WTC11 (cell line): ENCODE data around the gene PSME4. TPM values are rescaled to one million over a fixed set of nuclear protein-coding genes. Genes with fewer than 3 reads are reported as not detected.
"Not testable (repeated sequence)": the region's sequence is repeated elsewhere in the genome, so short reads cannot be mapped to it uniquely, and the experiment has no call there.

Experiments
- ATAC-seq: fragments of 200-7000 bp; cut with Tn5 transposase; 2 replicates; pipeline ENCODE4 v1.10.0; 2021; ENCODE audit warnings: mild to moderate bottlenecking, moderate library complexity
- CTCF ChIA-PET: fragments of 300-600 bp; sonication (Branson Sonifier 250); formaldehyde crosslinking; loops from one replicate; lab custom pipeline; 2021; ENCODE audit warnings: antibody characterized with exemption; lab: Charles Lee
- POLR2A ChIA-PET: fragments of 350-600 bp; sonication (Branson Sonifier 250); formaldehyde crosslinking; loops from one replicate; lab custom pipeline; 2021; ENCODE audit warnings: antibody characterized with exemption; lab: Charles Lee
- DNase-seq: peaks from one replicate; pipeline ENCODE4 v3.0.0; 2021; ENCODE audit warnings: low spot score
- H3K27ac Mint-ChIP-seq: 2 replicates; pipeline ENCODE4 v1.8.0; 2021; ENCODE audit warnings: mixed read lengths
- H3K27me3 Mint-ChIP-seq: 2 replicates; pipeline ENCODE4 v1.8.0; 2021; ENCODE audit warnings: low read depth, mild to moderate bottlenecking, moderate library complexity, mixed read lengths
- H3K36me3 Mint-ChIP-seq: 2 replicates; pipeline ENCODE4 v1.8.0; 2021; ENCODE audit warnings: mixed read lengths
- H3K4me1 Mint-ChIP-seq: 2 replicates; pipeline ENCODE4 v1.8.0; 2022; ENCODE audit warnings: mixed read lengths
- H3K4me3 Mint-ChIP-seq: 2 replicates; pipeline ENCODE4 v1.8.0; 2021; ENCODE audit warnings: mild to moderate bottlenecking, moderate library complexity, mixed read lengths
- H3K9me3 Mint-ChIP-seq: 2 replicates; pipeline ENCODE4 v1.8.0; 2021; ENCODE audit warnings: mixed read lengths
- ATF6 ChIP-seq: sonication (generic); formaldehyde crosslinking; IDR thresholded peaks from 2 replicates; pipeline ENCODE4 v1.8.1; 2023; ENCODE audit warnings: mild to moderate bottlenecking, missing genetic modification reagents
- CREB1 ChIP-seq: sonication (generic); formaldehyde crosslinking; IDR thresholded peaks from 2 replicates; pipeline ENCODE4 v1.8.0; 2023; ENCODE audit warnings: mild to moderate bottlenecking, missing genetic modification reagents
- CREM ChIP-seq: sonication (generic); formaldehyde crosslinking; IDR thresholded peaks from 2 replicates; pipeline ENCODE4 v1.8.1; 2022; ENCODE audit warnings: mild to moderate bottlenecking, missing genetic modification reagents, moderate library complexity
- ESRRA ChIP-seq: sonication (generic); formaldehyde crosslinking; IDR thresholded peaks from 2 replicates; pipeline ENCODE4 v1.8.1; 2022; ENCODE audit warnings: mild to moderate bottlenecking, missing genetic modification reagents, borderline replicate concordance
- ETV6 ChIP-seq: sonication (generic); formaldehyde crosslinking; IDR thresholded peaks from 2 replicates; pipeline ENCODE4 v1.8.1; 2022; ENCODE audit warnings: mild to moderate bottlenecking, missing genetic modification reagents
- GABPB1 ChIP-seq: sonication (generic); formaldehyde crosslinking; IDR thresholded peaks from 2 replicates; pipeline ENCODE4 v1.8.1; 2023; ENCODE audit warnings: mild to moderate bottlenecking, missing genetic modification reagents
- GTF2I ChIP-seq: fragments of 250-450 bp; sonication (Bioruptor Pico); conservative IDR thresholded peaks from 2 replicates; pipeline ENCODE4 v1.4.0; 2021; ENCODE audit warnings: mild to moderate bottlenecking
- HMGA2 ChIP-seq: fragments of 250-450 bp; sonication (Bioruptor Pico); IDR thresholded peaks from 2 replicates; pipeline ENCODE4 v1.4.0; 2021; ENCODE audit warnings: mild to moderate bottlenecking, moderate library complexity
- JAZF1 ChIP-seq: fragments of 250-450 bp; sonication (Bioruptor Pico); IDR thresholded peaks from 2 replicates; pipeline ENCODE4 v1.9.0; 2021; ENCODE audit warnings: moderate library complexity, mild to moderate bottlenecking, inconsistent platforms
- MLX ChIP-seq: sonication (generic); formaldehyde crosslinking; IDR thresholded peaks from 2 replicates; pipeline ENCODE4 v1.8.1; 2023; ENCODE audit warnings: mild to moderate bottlenecking, missing genetic modification reagents, moderate library complexity
- NFATC4 ChIP-seq: fragments of 250-450 bp; sonication (Bioruptor Pico); IDR thresholded peaks from 2 replicates; pipeline ENCODE4 v1.9.0; 2021; ENCODE audit warnings: mild to moderate bottlenecking
- TP53 ChIP-seq: sonication (generic); formaldehyde crosslinking; IDR thresholded peaks from 2 replicates; pipeline ENCODE4 v1.8.1; 2023; ENCODE audit warnings: mild to moderate bottlenecking, missing genetic modification reagents
- USF2 ChIP-seq: sonication (generic); formaldehyde crosslinking; IDR thresholded peaks from 2 replicates; pipeline ENCODE4 v1.8.1; 2023; ENCODE audit warnings: mild to moderate bottlenecking, missing genetic modification reagents, moderate library complexity
- ZNF138 ChIP-seq: sonication (generic); formaldehyde crosslinking; conservative IDR thresholded peaks from 2 replicates; pipeline ENCODE4 v1.8.1; 2022; ENCODE audit warnings: mild to moderate bottlenecking, moderate library complexity, missing genetic modification reagents
- ZNF219 ChIP-seq: sonication (generic); formaldehyde crosslinking; IDR thresholded peaks from 2 replicates; pipeline ENCODE4 v1.8.0; 2023; ENCODE audit warnings: missing genetic modification reagents, mild to moderate bottlenecking, borderline replicate concordance
- ZNF396 ChIP-seq: fragments of 250-450 bp; sonication (Bioruptor Pico); IDR thresholded peaks from 2 replicates; pipeline ENCODE4 v1.8.0; 2021; ENCODE audit warnings: mild to moderate bottlenecking, moderate library complexity, borderline replicate concordance
- ZNF671 ChIP-seq: fragments of 250-450 bp; sonication (Bioruptor Pico); IDR thresholded peaks from 2 replicates; pipeline ENCODE4 v1.8.0; 2021; ENCODE audit warnings: mild to moderate bottlenecking
- total RNA-seq: library from RNA; stranded (reverse); gene quantifications from 3 replicates; pipeline ENCODE4 v1.2.3, GENCODE V29; 2021
- TF ChIP-seq, protein P1 (sequence below): sonication (generic); formaldehyde crosslinking; conservative IDR thresholded peaks from 2 replicates; pipeline ENCODE4 v1.8.1; 2023; ENCODE audit warnings: mild to moderate bottlenecking, low read depth, missing genetic modification reagents, moderate library complexity
- TF ChIP-seq, protein P2 (sequence below): sonication (generic); formaldehyde crosslinking; IDR thresholded peaks from 2 replicates; pipeline ENCODE4 v1.8.0; 2022; ENCODE audit warnings: mild to moderate bottlenecking, missing genetic modification reagents
- TF ChIP-seq, protein P3 (sequence below): fragments of 200-600 bp; IDR thresholded peaks from 2 replicates; pipeline ENCODE4 v1.8.0; 2022; ENCODE audit warnings: antibody characterized with exemption

PSME4 gene
- total RNA-seq, 1 experiment from 2014 or later: 91.9 TPM

- TF ChIP-seq CREB1 (no peak), ETV6 (CRISPR knock-in tag) (no peak), ATF6 (CRISPR knock-in tag) (no peak), CREM (no peak), GTF2I (no peak), NFATC4 (CRISPR knock-in tag) (no peak), ZNF138 (no peak), TP53 (CRISPR knock-in tag) (no peak), HMGA2 (CRISPR knock-in tag) (no peak)
- TF ChIP-seq, protein P1, sequence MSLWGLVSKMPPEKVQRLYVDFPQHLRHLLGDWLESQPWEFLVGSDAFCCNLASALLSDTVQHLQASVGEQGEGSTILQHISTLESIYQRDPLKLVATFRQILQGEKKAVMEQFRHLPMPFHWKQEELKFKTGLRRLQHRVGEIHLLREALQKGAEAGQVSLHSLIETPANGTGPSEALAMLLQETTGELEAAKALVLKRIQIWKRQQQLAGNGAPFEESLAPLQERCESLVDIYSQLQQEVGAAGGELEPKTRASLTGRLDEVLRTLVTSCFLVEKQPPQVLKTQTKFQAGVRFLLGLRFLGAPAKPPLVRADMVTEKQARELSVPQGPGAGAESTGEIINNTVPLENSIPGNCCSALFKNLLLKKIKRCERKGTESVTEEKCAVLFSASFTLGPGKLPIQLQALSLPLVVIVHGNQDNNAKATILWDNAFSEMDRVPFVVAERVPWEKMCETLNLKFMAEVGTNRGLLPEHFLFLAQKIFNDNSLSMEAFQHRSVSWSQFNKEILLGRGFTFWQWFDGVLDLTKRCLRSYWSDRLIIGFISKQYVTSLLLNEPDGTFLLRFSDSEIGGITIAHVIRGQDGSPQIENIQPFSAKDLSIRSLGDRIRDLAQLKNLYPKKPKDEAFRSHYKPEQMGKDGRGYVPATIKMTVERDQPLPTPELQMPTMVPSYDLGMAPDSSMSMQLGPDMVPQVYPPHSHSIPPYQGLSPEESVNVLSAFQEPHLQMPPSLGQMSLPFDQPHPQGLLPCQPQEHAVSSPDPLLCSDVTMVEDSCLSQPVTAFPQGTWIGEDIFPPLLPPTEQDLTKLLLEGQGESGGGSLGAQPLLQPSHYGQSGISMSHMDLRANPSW (CRISPR knock-in tag): no peak
- TF ChIP-seq, protein P2, sequence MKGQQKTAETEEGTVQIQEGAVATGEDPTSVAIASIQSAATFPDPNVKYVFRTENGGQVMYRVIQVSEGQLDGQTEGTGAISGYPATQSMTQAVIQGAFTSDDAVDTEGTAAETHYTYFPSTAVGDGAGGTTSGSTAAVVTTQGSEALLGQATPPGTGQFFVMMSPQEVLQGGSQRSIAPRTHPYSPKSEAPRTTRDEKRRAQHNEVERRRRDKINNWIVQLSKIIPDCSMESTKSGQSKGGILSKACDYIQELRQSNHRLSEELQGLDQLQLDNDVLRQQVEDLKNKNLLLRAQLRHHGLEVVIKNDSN (CRISPR knock-in tag): no peak
Observed at GRCh38 chr2:53964987-53965687, 5.7 kb downstream of the PSME4 start (continued).

GRCh38 chr2:53964257-53964952 is 6.4 kb downstream of the PSME4 start:
- ChIA-PET POLR2A (no interaction called here), CTCF (no interaction called here)
- Mint-ChIP-seq H3K9me3 (no peaks in the 10 kb centered on the region), H3K4me1 (peaks cover 63% of the 10 kb centered on the region), H3K27me3 (no peaks in the 10 kb centered on the region), H3K36me3 (no peaks in the 10 kb centered on the region), H3K4me3 (no peak overlapping the region; the same call in 1 of the 2 replicates), H3K27ac (peak overlapping the region; percentile 94)
- ATAC-seq: no peak
- no peak for DNase-seq
- no peak for TF ChIP-seq ZNF396 (CRISPR knock-in tag)
- TF ChIP-seq GABPB1 (CRISPR knock-in tag): no peak
- TF ChIP-seq ESRRA (CRISPR knock-in tag): no peak
- TF ChIP-seq MLX: no peak
- TF ChIP-seq USF2 (CRISPR knock-in tag): no peak
- TF ChIP-seq ZNF671: no peak
- TF ChIP-seq, protein P3, sequence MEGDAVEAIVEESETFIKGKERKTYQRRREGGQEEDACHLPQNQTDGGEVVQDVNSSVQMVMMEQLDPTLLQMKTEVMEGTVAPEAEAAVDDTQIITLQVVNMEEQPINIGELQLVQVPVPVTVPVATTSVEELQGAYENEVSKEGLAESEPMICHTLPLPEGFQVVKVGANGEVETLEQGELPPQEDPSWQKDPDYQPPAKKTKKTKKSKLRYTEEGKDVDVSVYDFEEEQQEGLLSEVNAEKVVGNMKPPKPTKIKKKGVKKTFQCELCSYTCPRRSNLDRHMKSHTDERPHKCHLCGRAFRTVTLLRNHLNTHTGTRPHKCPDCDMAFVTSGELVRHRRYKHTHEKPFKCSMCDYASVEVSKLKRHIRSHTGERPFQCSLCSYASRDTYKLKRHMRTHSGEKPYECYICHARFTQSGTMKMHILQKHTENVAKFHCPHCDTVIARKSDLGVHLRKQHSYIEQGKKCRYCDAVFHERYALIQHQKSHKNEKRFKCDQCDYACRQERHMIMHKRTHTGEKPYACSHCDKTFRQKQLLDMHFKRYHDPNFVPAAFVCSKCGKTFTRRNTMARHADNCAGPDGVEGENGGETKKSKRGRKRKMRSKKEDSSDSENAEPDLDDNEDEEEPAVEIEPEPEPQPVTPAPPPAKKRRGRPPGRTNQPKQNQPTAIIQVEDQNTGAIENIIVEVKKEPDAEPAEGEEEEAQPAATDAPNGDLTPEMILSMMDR: no peak
- no peak for TF ChIP-seq JAZF1
- no peak for TF ChIP-seq ZNF219 (CRISPR knock-in tag)

GRCh38 chr2:53961478-53962216 is 9.1 kb downstream of the PSME4 start:
- H3K36me3 Mint-ChIP-seq, DNase-seq, H3K9me3 Mint-ChIP-seq, H3K27me3 Mint-ChIP-seq, CTCF ChIA-PET: not testable (repeated sequence)
- Mint-ChIP-seq H3K4me3 (peak overlapping the region; percentile 31), H3K27ac (peak overlapping the region; percentile 94), H3K4me1 (peaks cover 70% of the 10 kb centered on the region)
- POLR2A ChIA-PET: interaction anchor here (2.9 kb wide), 1 partner anchor 9 kb away, joined by 8 read pairs; the partner anchor contains the start of gene PSME4
- ATAC-seq: 0 out of 2 replicates have a peak, but pooled peaks have one; percentile 21
